HG03175 (cell line): ENCODE measurements around the gene ESR1.
"Not testable (repeated sequence)": the region's sequence is repeated elsewhere in the genome, so short reads cannot be mapped to it uniquely, and the experiment has no call there.

Source experiments
- ATAC-seq: cut with Tn5 transposase; IDR thresholded peaks from one replicate; pipeline ENCODE4 v1.9.1; 2021; ENCODE audit warnings: mild to moderate bottlenecking, moderate library complexity; ENCODE audit not compliant: unreplicated experiment

ESR1 gene

DNA sequence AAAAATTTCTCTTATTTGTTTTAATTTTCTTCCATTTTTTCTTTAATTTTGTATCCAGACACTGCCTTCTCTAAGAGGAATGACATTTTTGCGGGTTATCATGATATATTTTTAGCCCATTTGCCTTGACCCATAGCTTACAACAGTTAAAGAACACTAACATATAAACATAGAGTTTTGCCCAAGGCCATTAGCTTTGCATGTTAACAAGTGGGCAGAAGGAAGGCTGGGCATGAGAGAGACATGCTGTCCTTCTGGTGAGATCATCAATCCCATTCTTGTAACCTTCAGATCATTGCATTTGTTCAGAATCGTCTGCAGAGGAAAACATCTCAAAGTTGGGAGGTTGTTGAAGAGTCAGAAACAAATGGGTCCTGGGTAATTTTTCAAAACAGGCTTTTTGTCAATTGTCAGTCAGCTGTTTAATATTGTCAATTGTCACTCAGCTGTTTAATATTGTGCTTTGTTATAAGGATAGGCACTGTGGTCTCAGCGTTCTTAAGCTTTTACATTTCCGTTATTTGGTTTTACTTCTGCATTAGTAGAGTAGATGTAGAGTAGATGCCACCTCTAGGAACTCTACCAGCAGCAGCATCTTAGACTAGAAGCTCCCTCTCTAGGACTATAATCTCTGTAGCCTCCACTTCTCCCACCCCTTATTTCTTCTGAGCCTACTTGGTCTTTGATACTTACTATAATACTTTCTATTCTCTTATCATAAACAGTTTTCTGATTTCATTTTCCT is 243.1 kb downstream of the ESR1 start:
- ATAC-seq = no peak

DNA sequence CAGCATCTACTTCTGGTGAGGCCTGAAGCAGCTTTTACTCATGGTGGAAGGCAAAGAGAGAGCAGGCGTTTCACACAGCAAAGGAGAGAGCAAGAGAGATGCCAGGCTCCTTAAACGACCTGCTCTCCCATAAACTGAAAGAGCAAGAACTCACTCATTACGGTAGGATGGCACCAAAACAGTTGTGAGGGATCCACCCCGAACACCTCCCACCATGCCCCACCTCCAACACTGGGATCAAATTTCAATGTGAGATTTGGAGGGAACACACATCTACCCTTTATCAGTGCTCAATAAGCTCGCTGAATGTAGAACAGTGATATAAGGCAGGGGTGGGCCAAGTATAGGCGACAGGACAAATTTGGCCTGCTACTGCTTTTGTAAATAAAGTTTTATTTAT is 244.6 kb downstream of the ESR1 start:
- ATAC-seq = no peak

DNA sequence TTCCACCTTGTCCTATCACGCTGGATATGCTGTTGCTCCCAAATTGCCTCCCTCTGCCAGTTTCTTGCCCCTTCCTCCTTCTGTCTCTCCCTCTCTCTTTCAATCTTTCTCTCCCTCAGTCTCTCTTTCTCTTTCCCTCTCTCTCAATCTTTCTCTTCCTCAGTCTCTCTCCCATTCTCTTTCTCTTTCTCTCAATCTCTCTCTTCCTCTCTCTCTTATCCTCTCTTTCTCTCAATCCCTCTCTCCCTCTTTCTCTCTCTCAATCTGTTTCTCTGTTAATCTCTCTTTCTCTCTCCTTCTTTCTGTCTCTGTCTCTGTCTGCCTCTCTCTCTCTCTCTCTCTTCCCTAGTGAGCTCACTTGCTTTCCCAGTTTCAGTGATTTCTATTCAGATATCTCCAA is 245.8 kb downstream of the ESR1 start:
- no peak for ATAC-seq

DNA sequence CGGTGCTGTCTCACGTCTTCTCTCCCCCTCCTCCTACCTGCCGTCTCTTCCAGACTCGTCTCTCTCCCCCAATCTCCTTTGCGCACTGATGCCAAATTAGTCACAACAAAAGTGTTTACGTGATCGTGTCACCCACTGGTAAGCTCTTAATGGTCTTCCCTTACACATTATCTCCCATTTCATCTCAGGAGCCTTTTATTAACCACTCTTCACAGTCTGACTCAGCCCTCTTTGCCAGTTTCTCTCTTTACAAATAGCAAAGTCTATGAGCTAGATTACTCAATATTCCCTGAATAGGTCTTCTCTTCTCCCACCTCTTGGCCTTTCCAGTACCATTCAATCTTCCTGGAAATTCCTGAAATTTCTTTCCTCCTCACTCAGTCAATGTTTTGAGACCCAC is 247.0 kb downstream of the ESR1 start:
- no peak for ATAC-seq

DNA sequence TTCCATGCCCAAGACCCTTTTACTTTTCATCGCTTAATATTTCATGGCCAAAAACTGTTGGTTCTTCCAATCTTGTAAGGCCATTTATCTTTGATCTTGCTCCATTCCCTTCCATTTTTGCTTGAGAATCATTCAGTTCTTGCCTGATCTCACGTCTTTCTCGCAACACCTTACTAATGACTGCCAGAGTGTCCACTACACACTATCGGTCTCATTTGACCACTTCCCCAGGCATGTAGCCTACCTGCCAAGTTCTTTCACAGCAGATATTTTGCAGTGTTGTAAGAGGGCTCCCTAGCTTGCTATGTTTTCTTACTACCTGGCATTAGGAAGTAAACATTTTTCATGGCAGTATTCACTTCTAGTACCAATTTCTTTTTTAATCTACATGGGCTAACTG is 248.0 kb downstream of the ESR1 start:
- ATAC-seq = no peak

DNA sequence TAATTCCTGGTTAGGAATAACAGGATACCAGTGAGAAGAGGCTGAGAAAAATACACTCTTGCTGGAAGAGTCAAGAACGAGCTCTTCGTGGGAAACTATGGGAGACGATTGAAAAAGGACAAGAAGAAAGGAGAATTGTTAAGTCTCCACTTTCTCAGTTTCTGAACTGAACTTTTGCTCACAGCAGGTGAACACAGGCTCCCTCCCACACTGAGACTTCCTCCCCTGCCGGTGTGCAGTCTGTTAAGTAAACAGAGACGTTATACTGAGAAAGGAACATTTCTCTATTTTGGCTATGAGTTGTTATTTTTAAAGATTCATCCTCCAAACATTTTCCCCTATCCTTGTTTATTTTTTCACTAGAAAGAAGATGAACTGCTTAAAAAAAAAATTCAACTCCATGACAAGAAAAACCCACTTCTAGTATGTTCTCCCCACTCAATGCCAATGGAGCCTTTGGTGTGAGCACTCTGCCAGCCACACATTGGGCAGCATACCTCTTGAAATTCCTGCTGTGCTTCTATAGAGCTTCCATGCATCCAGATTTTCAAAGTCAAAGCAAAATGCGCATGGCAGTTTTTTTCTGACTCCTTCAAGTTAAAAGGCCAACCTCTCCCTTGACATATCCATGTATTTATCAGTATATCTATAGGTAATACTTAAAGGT is 250.5 kb downstream of the ESR1 start:
- ATAC-seq = no peak

DNA sequence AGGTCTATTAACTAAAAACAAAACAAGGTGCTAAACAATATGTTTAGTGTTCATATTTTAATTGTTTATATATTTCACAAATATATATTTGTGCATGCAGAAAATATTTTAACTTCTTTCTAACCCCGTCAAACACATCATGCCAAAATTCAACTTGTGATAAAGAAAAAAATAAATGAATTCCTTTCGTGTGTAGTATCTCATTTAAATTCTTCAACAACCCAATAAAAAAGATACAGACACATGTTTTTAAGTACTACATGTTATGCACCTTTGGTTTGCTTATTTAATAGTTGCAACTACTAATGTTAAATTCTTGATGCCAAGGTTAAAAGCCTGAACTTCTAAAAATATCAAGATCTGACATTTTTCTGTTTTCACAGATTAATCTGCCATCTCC is 252.4 kb downstream of the ESR1 start:
- no peak for ATAC-seq

DNA sequence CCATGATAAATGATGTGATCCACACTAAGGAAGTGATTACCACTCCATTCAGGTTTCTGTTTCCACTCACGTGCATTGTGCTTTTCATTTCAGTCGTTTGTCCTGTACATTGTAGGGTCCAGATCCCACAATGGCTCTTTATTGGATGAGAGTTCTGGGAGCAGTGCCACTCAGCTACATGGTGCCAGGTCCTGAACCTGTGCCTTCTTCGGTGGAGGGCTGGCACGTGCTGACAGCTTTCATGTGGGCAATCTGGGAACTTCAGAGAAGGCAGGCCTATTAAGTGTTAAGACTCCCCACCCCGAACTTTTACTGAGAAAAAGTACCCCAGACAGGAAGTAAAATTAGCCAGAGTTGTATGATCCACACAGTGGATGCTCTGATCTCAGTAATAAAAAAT is 255.0 kb downstream of the ESR1 start:
- ATAC-seq = no peak

DNA sequence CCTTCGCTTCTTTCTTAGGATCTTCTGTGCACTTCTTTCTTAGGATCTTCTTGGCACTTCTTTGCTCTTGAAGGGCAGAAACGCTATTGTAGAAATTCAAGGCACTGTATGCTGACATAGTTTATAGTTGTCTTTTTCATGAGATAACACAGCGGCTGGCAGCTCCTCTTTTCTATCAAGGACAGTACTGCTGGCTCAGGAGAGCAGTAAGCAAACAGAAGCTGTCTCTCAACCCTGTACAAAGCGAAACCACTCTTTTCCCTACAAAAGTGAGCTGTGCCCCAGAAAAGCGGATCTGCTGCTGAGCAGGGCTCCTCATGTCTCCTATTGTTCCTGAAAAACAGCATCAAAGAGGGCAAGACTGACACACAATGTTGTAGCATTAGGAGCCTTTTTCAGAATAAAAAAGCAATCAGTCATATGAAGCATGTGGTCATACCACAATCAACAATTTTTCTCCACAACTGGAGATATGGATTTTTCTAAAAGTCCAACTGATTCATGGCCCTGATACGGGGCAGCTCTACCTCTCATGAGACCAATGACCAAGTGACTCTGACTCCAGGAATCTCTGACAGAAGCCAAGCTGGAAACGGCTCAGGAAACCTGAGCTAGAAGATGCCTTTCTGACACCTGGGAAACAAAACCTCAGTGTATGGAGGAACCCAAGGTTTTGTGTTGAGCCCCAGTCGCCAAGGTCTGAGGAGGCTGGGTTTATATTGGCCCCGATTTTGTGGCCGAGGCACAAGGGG is 255.9 kb downstream of the ESR1 start:
- ATAC-seq = no peak

DNA sequence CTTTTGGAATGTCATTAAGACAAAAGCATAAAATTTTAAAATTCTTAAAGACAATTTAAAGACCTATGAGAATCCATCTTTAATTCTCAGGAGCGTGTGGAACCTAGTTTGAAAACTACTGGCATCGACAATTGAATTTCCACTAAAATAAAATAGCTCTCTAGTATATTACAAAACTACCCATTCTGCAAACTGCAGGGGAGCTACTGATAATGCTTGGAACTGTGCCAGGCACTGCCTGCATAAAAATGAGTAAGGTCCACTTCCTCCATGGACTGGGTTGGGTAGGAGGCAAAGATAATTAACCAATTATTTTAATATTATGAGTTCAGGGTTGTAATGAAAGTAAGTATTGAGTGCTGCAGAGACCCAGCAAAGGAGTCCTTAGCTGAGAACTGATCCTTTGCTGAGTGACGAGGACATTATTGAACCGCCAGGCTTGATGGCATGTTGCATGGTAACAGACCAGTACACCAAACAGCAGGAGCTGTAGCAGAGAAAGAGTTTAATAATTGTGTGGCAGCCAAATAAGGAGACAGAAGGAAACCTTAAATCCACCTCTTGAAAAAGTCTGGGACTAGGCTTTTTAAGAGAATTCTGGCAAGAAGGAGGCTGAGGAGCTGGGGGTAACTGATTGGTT is 261.3 kb downstream of the ESR1 start:
- ATAC-seq = no peak

DNA sequence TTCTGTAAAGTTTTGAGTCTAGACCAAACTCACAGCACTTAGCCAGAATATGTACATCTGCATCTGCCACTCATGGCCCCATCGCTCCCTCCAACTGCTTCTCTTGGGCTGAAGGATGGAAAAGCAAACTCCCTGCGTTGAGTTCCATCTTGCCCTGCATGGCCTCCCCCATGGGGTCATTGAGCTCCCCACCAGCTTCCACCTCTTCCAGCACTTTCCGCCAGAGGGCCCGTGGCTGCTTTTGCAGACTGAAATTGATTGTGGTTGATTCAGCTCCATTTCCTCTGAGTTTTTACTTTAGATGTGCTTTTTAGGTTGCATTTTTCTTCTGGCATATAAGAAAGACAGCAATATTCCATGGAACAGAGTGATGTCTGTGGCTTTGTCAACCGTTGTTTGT is 263.1 kb downstream of the ESR1 start:
- ATAC-seq = no peak

DNA sequence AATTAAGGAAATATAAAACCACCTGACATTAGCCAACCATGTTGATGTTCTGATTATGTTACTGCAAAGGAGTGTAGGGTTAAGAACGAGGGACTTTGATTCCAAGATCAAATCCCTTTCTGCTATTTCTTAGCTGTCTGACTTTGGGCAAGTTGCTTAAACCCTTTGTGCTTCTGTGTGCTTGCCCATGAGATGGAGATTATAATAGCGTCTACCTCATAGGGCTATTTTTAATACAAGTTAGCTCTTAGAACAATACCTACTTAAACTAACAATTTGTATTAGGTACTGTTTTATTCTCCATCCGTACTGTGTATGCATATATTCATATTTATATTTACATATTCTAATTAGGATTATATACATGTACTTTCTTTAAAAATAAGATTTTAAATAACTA is 263.8 kb downstream of the ESR1 start:
- no peak for ATAC-seq

DNA sequence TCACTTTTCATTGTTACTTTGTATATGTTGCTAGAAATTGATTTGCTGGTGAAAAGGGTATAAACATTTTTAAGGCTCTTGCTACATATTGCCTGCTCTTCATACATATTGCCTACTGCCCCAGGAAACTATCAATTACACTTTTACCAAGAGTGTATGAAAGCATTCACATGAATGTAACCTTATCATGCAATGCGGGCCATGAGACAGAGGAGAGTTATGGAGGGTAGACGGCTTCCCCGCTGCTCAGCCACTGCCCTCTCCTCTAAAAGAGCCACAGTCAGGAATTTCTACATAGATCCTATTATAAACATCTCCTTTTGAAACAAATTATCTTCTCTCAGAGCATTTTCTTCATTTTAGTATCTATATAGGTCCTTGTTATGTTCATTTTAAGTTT is 264.4 kb downstream of the ESR1 start:
- ATAC-seq = no peak

DNA sequence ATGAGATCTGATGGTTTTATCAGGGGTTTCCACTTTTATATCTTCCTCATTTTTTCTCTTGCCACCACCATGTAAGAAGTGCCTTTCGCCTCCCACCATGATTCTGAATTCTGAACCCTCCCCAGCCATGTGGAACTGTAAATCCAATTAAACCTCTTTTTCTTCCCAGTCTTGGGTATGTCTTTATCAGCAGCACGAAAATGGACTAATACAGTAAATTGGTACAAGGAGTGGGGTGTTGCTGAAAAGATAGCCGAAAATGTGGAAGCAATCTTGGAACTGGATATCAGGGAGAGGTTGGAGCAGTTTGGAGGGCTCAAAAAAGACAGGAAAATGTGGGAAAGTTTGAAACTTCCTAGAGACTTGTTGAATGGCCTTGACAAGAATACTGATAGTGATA is 268.8 kb downstream of the ESR1 start:
- ATAC-seq = not testable (repeated sequence)

DNA sequence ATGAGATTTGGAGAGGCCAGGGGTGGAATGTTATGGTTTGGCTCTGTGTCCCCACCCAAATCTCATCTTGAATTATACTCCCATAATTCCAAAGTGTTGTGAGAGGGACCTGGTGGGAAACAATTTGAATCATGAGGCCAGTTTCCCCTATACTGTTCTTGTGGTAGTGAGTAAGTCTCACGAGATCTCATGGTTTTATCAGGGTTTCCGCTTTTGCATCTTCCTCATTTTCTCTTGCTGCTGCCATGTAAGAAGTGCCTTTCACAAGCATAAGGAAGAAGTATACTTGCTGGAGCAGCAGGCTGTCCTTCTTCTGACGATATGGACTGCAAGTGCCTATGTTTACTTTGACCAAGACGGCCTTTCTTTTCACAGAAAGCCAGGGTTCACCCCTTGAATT is 270.5 kb downstream of the ESR1 start:
- ATAC-seq = no peak

DNA sequence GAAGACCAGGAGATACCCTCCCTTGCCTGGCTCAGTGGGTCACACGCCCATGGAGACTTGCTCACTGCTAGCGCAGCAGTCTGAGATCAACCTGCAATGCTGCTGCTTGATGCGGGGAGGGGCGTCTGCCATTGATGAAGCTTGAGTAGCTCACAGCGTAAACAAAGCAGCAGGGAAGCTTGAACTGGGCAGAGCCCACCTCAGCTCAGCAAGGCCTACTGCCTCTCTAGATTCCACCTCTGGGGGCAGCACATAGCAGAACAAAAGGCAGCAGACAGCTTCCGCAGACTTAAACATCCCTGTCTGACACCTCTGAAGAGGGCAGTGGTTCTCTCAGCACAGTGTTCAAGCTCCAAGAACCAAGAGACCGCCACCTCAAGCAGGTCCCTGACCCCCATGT is 271.3 kb downstream of the ESR1 start:
- no peak for ATAC-seq

DNA sequence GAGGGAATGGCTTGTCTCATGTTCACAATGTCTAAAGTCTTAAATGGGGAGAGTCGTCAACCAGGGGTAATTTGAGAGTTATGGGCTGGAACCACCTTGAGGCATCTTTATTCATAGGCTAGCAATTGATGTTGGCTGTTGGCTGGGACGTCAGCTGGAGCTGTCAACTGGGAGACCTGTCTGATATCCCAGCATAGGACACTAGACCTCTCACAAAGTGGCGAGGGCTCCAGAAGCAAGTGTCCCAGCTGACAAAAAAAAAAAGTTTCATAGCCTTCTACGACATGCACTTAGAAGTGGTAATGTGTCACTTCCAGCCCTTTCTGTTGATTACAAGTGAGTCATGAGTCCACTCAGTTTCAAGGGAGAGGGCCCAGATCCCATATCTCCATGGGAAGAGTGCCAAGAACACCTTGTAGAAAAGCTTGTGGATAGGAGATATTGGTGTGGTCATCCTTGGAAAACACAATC is 278.0 kb downstream of the ESR1 start:
- no peak for ATAC-seq

DNA sequence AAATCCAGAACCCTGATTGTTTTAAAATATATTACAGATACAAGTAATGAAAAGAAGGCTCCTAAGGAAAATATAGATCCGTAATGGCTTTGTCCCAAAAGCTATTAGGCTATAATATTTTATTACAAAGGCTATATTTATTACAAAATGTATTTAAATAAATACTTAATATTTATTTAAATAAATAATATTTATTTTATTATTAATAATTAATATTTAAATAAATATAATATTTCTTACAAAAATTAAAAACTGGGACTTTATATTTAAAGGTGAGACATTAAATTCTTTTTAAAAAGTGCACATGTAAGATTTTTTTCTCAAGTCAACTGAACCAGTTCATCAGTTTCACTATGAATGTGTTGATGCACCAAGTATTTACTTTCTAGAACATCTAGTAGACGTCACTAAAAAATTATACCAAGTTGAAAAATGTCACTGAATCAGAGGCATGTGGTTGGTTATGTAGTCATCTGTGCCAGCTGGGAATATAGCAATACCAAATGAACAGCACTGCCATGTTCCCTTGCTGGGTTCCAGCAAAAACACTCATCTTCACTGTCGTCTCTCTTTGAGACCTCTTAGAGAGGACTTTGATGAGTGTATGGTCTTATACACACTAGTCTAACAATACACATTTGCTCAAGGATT is 278.9 kb downstream of the ESR1 start:
- no peak for ATAC-seq

DNA sequence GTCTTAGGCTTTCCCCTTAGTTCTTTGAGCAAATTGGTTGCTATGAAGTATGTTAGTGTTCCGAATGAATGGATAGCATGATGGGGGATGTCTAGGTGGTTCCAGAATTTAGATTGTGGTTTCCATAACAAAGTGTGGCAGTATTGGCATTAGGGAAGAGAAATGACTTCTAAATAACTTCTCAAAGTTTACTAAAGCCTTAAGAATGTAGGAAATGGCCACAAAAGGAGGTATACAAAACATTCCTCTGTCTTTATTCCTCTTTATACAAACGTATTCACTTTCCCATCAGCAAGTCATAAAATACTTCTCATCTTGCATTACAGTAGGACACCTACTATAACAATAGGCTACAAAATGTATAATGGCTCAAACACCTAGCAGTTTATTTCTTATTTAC is 279.6 kb downstream of the ESR1 start:
- ATAC-seq = no peak

DNA sequence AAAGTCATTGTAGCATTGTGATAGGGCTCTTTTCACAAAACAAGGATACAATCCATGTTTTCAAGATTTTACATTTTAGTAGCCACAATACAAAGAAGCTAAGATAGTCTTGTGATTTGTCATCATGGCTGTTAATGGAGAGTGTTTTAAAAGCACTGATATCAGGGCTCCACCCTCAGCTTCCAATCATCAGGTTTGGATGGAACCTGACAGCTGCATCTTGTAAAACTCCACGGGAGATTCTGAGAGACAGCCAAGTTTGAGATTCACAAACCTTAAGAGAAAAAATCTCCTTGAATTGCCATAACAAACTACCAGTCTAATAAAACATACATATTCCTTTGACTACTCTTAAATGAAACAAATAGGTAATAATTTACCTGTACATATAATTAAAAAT is 280.2 kb downstream of the ESR1 start:
- no peak for ATAC-seq

DNA sequence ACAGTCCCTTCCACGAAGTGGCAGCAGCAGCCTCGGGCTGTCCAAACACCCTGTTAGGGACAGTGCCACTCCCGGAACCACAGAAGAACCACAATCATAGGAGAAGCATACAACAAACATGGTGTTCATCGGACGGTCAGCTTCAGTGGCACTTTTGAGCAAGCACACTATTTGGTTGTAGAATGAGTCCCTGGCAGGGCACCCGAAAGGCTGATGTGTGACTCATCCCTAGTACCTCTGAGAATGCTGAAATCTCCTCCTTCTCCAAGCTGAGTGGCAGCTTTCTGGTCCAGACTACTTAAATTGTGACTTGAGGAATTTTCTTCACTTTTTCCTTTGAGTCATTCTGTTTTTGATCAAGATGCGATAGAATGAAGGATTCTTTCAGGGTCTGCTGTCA is 282.5 kb downstream of the ESR1 start:
- ATAC-seq = no peak
